WERI-Rb-1 (cell line): ENCODE data around the gene EYA2.

Experiments
- DNase-seq: peaks from one replicate; pipeline ENCODE4 v3.0.0-alpha.2; 2020
- H3K27ac ChIP-seq: fragments of 250-450 bp; sonication (Bioruptor Pico); 2 replicates; pipeline ENCODE4 v1.5.1; 2020; ENCODE audit warnings: mild to moderate bottlenecking, moderate library complexity
- H3K27me3 ChIP-seq: fragments of 250-450 bp; sonication (Bioruptor Pico); 2 replicates; pipeline ENCODE4 v1.5.1; 2021; ENCODE audit warnings: mild to moderate bottlenecking, low read depth, moderate library complexity; ENCODE audit not compliant: insufficient read depth, severe bottlenecking
- H3K36me3 ChIP-seq: fragments of 250-450 bp; sonication (Bioruptor Pico); 2 replicates; pipeline ENCODE4 v1.5.1; 2020; ENCODE audit warnings: mild to moderate bottlenecking, moderate library complexity
- H3K4me3 ChIP-seq: 2 replicates; pipeline ENCODE4 v1.5.1; 2011; ENCODE audit warnings: low read depth, mild to moderate bottlenecking, control low read depth, low read length
- H3K9me3 ChIP-seq: fragments of 250-450 bp; sonication (Bioruptor Pico); 2 replicates; pipeline ENCODE4 v1.5.1; 2021; ENCODE audit warnings: mild to moderate bottlenecking, moderate library complexity; ENCODE audit not compliant: severe bottlenecking
- TF ChIP-seq, protein P1 (sequence below): IDR thresholded peaks from 2 replicates; pipeline ENCODE4 v1.5.1; 2011; ENCODE audit warnings: low read depth, mild to moderate bottlenecking, control low read depth, inconsistent platforms, low read length

The EYA2 gene

GRCh38 chr20:47042464-47042863 lies 147.8 kb downstream of the EYA2 start:
- TF ChIP-seq, protein P1, sequence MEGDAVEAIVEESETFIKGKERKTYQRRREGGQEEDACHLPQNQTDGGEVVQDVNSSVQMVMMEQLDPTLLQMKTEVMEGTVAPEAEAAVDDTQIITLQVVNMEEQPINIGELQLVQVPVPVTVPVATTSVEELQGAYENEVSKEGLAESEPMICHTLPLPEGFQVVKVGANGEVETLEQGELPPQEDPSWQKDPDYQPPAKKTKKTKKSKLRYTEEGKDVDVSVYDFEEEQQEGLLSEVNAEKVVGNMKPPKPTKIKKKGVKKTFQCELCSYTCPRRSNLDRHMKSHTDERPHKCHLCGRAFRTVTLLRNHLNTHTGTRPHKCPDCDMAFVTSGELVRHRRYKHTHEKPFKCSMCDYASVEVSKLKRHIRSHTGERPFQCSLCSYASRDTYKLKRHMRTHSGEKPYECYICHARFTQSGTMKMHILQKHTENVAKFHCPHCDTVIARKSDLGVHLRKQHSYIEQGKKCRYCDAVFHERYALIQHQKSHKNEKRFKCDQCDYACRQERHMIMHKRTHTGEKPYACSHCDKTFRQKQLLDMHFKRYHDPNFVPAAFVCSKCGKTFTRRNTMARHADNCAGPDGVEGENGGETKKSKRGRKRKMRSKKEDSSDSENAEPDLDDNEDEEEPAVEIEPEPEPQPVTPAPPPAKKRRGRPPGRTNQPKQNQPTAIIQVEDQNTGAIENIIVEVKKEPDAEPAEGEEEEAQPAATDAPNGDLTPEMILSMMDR = no peak
- Histone ChIP-seq H3K27me3 (no peaks in the 10 kb centered on the region), H3K9me3 (peaks cover 15% of the 10 kb centered on the region), H3K4me3 (no peak overlapping the region), H3K36me3 (peaks cover 93% of the 10 kb centered on the region), H3K27ac (no peak overlapping the region)
- no peak for DNase-seq

- H3K36me3 ChIP-seq = peaks cover 96% of the 10 kb centered on the region
- no peak overlapping the region for H3K27ac ChIP-seq
- no peak for DNase-seq
- no peaks in the 10 kb centered on the region for H3K27me3 ChIP-seq
- TF ChIP-seq, protein P1 = no peak
- H3K4me3 ChIP-seq = no peak overlapping the region
- H3K9me3 ChIP-seq = peaks cover 17% of the 10 kb centered on the region
Observed at GRCh38 chr20:47043086-47043485, 148.4 kb downstream of the EYA2 start.

DNA sequence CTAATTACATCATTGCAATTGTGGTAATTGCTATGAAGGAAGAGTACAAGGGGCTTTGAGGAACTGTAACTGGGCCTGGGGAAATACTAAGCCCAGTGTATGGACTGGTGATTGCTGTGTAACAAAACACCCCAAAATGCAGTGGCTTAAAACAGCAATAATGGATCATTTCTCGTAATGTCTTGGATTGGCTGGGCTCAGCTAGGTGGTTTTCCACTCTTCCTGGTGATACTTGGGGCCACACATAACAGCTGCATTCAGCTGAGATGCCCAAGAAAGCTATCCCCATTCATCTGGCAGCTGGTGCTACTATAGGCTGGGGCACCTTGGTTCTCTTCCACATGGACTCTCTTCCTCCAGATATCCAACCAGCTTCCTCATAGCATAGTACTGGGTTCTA lies 150.3 kb downstream of the EYA2 start:
- H3K9me3 ChIP-seq = peaks cover 17% of the 10 kb centered on the region
- no peak for DNase-seq
- TF ChIP-seq, protein P1 = no peak
- H3K36me3 ChIP-seq = peaks cover 96% of the 10 kb centered on the region
- no peak overlapping the region for H3K27ac ChIP-seq
- no peaks in the 10 kb centered on the region for H3K27me3 ChIP-seq
- H3K4me3 ChIP-seq = no peak overlapping the region

- Histone ChIP-seq H3K36me3 (peaks cover 98% of the 10 kb centered on the region), H3K9me3 (peaks cover 15% of the 10 kb centered on the region), H3K4me3 (no peak overlapping the region), H3K27me3 (no peaks in the 10 kb centered on the region), H3K27ac (no peak overlapping the region)
- no peak for DNase-seq
- TF ChIP-seq, protein P1 = no peak
Observed at GRCh38 chr20:47048054-47048453, 153.4 kb downstream of the EYA2 start.

GRCh38 chr20:47049771-47050170 lies 155.1 kb downstream of the EYA2 start:
- TF ChIP-seq, protein P1 = no peak
- H3K9me3 ChIP-seq = peaks cover 12% of the 10 kb centered on the region
- no peak for DNase-seq
- no peak overlapping the region for H3K27ac ChIP-seq
- peaks cover 95% of the 10 kb centered on the region for H3K36me3 ChIP-seq
- no peak overlapping the region for H3K4me3 ChIP-seq
- H3K27me3 ChIP-seq = no peaks in the 10 kb centered on the region

GRCh38 chr20:47050996-47051395 lies 156.4 kb downstream of the EYA2 start:
- Histone ChIP-seq H3K27me3 (no peaks in the 10 kb centered on the region), H3K4me3 (no peak overlapping the region), H3K9me3 (peaks cover 9% of the 10 kb centered on the region), H3K27ac (no peak overlapping the region), H3K36me3 (peaks cover 92% of the 10 kb centered on the region)
- no peak for DNase-seq
- TF ChIP-seq, protein P1 = no peak
